ENCODE measurements around the gene DPP3. TPM values are rescaled to one million over a fixed set of nuclear protein-coding genes. Genes with fewer than 3 reads are reported as not detected.
"Not testable (repeated sequence)": the region's sequence is repeated elsewhere in the genome, so short reads cannot be mapped to it uniquely, and the experiment has no call there.

The DPP3 gene
- total RNA-seq, 1 donor from 2014 or later = 42.7 TPM

DNA sequence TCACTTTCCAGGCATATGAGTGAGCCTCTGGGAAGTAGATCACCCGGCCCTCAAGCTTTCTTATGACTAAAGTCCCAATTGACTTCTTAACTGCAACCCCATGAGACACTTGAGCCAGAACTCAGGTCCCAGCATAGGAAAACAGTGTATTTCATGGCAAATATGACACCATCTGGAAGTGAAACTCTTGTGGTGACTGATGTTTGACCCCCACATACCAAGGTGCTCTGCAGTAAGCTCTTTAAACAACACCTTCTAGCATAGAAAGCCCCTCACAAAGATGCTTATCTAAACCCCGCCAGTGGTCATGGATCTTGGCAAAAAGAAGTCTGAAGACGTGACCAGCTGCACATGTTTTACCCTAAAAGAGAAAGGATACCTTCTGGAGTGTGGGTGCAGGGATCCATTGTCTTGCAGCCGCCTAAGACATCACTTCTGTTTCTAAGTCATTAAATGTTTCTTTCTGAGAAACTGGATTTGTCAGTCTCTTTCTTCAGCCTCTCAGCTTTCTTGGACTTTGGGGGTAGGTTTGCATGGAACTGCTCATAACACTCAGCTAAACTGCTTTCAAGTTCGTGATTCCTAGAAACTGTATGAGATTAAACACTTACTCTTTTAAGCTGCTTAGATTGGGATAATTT, 21.0 kb upstream of the DPP3 start:
- H3K9me3 Mint-ChIP-seq = no peaks in the 10 kb centered on the region
- peaks cover under 1% of the 10 kb centered on the region for H3K4me1 Mint-ChIP-seq (ENCODE audit: unreplicated experiment)
- no peak overlapping the region for H3K27ac Mint-ChIP-seq
- no peaks in the 10 kb centered on the region for H3K36me3 Mint-ChIP-seq
- no peak for DNase-seq (ENCODE audit: extremely low spot score, unreplicated experiment)
- TF ChIP-seq, protein P1, sequence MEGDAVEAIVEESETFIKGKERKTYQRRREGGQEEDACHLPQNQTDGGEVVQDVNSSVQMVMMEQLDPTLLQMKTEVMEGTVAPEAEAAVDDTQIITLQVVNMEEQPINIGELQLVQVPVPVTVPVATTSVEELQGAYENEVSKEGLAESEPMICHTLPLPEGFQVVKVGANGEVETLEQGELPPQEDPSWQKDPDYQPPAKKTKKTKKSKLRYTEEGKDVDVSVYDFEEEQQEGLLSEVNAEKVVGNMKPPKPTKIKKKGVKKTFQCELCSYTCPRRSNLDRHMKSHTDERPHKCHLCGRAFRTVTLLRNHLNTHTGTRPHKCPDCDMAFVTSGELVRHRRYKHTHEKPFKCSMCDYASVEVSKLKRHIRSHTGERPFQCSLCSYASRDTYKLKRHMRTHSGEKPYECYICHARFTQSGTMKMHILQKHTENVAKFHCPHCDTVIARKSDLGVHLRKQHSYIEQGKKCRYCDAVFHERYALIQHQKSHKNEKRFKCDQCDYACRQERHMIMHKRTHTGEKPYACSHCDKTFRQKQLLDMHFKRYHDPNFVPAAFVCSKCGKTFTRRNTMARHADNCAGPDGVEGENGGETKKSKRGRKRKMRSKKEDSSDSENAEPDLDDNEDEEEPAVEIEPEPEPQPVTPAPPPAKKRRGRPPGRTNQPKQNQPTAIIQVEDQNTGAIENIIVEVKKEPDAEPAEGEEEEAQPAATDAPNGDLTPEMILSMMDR (conservative IDR thresholded peaks at IDR 0.05) = no peak
- peaks cover 14% of the 10 kb centered on the region for H3K27me3 Mint-ChIP-seq
- H3K4me3 Mint-ChIP-seq = no peak overlapping the region

DNA sequence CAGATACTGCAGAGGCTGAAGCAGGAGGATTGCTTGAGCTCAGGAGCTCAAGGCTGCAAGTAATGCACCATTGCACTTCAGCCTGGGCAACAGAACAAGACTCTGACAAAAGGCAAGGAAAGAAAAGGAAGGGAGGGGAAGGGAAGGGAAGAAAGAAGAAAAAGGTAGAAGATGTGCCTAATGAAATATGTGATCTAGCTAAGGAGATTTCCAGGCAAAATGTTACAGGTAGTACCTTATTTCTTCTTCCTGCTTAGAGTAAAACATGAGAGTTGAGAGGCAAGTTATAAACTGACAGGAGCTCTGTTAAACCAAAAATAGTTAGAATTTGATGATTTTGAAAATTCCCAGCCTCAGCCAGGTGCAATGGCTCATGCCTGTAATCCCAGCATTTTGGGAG, 18.2 kb upstream of the DPP3 start:
- Mint-ChIP-seq H3K4me1 (ENCODE audit: unreplicated experiment) (peaks cover 5% of the 10 kb centered on the region), H3K4me3 (no peak overlapping the region), H3K27me3 (peaks cover 4% of the 10 kb centered on the region), H3K9me3 (no peaks in the 10 kb centered on the region), H3K27ac (no peak overlapping the region), H3K36me3 (no peaks in the 10 kb centered on the region)
- TF ChIP-seq, protein P1 (conservative IDR thresholded peaks at IDR 0.05) = no peak
- DNase-seq (ENCODE audit: extremely low spot score, unreplicated experiment) = no peak

DNA sequence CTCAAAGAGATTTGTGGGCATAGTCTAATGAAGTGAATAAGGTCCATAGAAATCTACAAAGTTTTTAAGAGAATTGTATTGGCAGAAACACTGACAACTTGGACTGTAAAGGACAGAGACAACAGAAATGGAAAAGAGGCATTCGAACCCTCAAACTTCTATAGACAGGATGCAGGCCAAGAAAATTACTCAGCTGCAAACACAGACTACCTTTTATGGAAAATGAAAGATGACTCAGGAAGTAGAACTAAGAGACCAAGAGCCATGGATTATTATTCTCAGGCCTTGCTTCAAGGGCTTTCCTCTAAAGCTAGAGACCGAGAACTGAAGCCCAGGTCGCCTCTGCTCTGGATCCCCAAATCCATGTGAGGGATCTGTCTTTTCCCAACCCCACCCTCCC, 17.3 kb upstream of the DPP3 start:
- Mint-ChIP-seq H3K4me3 (no peak overlapping the region), H3K36me3 (no peaks in the 10 kb centered on the region), H3K27ac (no peak overlapping the region), H3K27me3 (peaks cover 4% of the 10 kb centered on the region), H3K4me1 (ENCODE audit: unreplicated experiment) (peaks cover 5% of the 10 kb centered on the region), H3K9me3 (no peaks in the 10 kb centered on the region)
- no peak for DNase-seq (ENCODE audit: extremely low spot score, unreplicated experiment)
- TF ChIP-seq, protein P1 (conservative IDR thresholded peaks at IDR 0.05) = no peak

DNA sequence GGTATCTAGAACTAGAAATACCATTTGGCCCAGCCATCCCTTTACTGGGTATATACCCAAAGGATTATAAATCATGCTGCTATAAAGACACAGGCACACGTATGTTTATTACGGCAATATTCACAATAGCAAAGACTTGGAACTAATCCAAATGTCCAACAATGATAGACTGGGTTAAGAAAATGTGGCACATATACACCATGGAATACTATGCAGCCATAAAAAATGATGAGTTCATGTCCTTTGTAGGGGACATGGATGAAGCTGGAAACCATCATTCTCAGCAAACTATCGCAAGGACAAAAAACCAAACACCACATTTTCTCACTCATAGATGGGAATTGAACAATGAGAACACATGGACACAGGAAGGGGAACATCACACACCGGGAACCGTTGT, 16.1 kb upstream of the DPP3 start:
- H3K4me3 Mint-ChIP-seq; H3K36me3 Mint-ChIP-seq; H3K27me3 Mint-ChIP-seq; DNase-seq (ENCODE audit: extremely low spot score, unreplicated experiment); H3K9me3 Mint-ChIP-seq; H3K27ac Mint-ChIP-seq: not testable (repeated sequence)
- peaks cover 10% of the 10 kb centered on the region for H3K4me1 Mint-ChIP-seq (ENCODE audit: unreplicated experiment)

DNA sequence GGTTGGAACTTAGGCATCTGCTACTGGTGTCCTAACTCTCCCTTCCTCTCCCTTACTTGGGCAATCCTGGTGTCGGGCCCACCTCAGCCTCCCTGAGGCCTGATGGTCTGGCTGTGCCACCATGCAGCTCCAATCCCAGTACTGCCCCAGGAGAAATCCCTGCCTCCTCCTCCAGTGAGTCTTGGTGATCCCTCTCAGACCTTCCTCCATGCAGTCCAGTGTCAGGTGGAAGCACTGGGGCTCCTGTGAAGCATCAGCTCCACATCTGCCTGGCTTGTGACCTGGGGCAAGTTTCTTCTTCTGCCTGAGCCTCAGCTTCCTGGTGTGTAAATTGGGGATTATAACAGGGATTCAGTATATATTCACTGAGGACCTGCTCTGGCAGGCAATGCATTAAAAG, 15.3 kb upstream of the DPP3 start:
- Mint-ChIP-seq H3K27me3 (peaks cover 4% of the 10 kb centered on the region), H3K27ac (no peak overlapping the region), H3K36me3 (no peaks in the 10 kb centered on the region), H3K9me3 (no peaks in the 10 kb centered on the region), H3K4me1 (ENCODE audit: unreplicated experiment) (peaks cover 11% of the 10 kb centered on the region), H3K4me3 (peak overlapping the region; percentile 91)
- TF ChIP-seq, protein P1 (conservative IDR thresholded peaks at IDR 0.05) = no peak
- no peak for DNase-seq (ENCODE audit: extremely low spot score, unreplicated experiment)

DNA sequence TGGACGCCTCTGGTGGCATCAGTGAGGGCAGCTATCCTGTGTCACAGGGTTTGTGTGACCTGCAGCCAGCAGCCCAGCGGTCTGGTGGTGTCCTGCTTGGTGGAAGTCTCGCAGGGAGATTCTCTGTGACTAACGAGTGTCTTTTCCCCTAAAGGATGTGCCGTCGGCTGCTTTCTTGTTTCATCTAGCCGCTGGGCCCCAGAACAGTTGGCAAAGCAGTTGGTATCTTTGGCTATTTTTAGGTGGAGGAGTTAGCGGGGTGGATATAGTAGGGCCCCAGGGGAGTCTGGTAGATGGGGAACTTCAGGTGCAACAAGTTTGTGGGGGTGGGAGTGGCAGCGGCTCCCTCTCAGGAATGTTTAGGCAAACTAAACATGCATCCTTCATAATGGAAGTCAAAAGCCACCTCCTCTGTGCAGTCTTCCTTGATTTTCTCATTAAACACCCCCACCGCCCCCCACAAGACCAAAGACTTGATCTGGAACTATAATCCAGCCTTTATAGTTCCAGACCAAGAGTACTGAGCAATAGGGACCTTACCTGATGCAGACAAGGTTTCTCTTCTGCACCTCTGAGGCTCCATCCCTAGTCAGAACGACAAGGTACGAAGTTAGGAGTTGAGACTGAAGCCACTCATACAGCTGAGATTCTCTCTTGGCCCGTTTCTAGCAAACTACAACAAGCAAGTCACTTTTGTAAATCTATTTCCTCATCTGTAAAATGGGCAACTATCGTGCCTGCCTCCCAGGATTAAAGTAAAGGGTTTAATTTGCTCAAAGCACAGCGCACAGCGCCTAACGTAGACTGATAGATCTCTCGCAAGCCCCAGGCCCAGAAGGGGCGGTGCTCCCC, 14.6 kb upstream of the DPP3 start:
- Mint-ChIP-seq H3K36me3 (no peaks in the 10 kb centered on the region), H3K4me1 (ENCODE audit: unreplicated experiment) (peaks cover 15% of the 10 kb centered on the region), H3K27ac (peak overlapping the region; percentile 63), H3K9me3 (no peaks in the 10 kb centered on the region), H3K27me3 (peaks cover 4% of the 10 kb centered on the region), H3K4me3 (peak overlapping the region; percentile 91)
- DNase-seq (ENCODE audit: extremely low spot score, unreplicated experiment) = no peak
- TF ChIP-seq, protein P1 (conservative IDR thresholded peaks at IDR 0.05) = no peak

All from type B pancreatic cell (in vitro differentiated cells).